ENCODE results near the gene EBPL. TPM values are rescaled to one million over a fixed set of nuclear protein-coding genes. Genes with fewer than 3 reads are reported as not detected.

The EBPL gene
- total RNA-seq, 4 donors from 2014 or later: 47.0 to 99.4 (median 79.7) TPM

DNA sequence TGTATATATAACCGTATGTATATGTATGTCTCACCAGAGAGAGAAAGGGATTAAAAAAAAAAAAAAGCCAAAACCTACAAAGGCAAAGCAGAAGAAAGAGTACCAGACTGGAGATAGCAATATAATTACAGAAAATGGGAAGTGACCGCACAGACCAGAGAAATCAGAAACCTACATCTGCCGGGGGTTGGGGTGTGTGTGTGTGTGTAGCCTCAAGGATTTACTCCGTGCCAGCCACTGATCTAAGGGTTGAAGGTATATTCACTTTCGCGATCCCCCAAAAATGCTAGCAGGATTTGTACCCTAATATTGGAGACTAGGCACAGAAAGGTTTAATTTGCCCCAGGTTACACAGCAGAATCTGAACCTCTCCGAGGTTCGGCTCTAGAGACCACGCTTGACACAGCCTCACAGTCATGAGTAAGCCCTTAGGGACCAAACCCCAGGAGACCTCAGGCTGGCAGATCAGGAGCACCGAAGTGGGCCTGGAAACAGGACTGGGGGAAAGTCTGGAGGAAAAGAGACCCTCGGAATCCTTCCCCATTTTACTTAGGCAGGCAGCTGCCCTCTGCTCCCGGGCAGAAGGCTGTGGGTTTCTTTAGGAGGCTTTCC is 48.1 kb downstream of the EBPL start:
- Histone ChIP-seq H3K4me3 (no peak overlapping the region), H3K27me3 (no peaks in the 10 kb centered on the region), H3K9me3 (no peaks in the 10 kb centered on the region), H3K27ac (no peak overlapping the region), H3K36me3 (no peaks in the 10 kb centered on the region), H3K4me1 (no peaks in the 10 kb centered on the region)
- DNase-seq: no peak
- intact Hi-C loops (cut with DNase I; ENCODE audit: low total_unique reads): no loop called here
- no peak for TF ChIP-seq POLR2A (IDR thresholded peaks at IDR 0.05)
- TF ChIP-seq, protein P1, sequence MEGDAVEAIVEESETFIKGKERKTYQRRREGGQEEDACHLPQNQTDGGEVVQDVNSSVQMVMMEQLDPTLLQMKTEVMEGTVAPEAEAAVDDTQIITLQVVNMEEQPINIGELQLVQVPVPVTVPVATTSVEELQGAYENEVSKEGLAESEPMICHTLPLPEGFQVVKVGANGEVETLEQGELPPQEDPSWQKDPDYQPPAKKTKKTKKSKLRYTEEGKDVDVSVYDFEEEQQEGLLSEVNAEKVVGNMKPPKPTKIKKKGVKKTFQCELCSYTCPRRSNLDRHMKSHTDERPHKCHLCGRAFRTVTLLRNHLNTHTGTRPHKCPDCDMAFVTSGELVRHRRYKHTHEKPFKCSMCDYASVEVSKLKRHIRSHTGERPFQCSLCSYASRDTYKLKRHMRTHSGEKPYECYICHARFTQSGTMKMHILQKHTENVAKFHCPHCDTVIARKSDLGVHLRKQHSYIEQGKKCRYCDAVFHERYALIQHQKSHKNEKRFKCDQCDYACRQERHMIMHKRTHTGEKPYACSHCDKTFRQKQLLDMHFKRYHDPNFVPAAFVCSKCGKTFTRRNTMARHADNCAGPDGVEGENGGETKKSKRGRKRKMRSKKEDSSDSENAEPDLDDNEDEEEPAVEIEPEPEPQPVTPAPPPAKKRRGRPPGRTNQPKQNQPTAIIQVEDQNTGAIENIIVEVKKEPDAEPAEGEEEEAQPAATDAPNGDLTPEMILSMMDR (IDR thresholded peaks at IDR 0.05): no peak

DNA sequence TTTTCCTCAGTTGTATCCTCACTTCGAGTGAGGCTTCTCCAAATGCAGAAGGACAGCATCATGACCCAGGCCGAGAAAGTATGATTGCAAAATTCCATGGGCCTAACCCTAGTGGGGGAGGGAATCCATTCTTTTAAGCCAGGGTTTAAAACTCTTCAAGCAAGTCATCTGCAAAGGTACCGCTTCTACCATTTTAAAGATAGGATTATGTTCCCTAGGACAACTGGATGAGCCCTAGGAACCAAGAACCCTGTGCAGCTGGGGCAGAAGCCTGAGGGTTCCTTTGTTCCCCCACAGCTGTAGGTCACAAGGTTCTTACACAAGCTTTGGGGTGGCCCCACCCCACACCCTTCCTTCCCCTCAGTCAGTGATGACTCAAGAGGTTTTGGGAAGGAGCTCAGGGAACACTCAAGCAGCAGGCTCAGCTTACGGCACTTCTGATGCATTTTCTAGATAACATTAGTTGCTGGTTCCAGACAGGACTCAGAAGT is 49.4 kb downstream of the EBPL start:
- Histone ChIP-seq H3K36me3 (no peaks in the 10 kb centered on the region), H3K27me3 (no peaks in the 10 kb centered on the region), H3K9me3 (no peaks in the 10 kb centered on the region), H3K27ac (no peak overlapping the region), H3K4me3 (no peak overlapping the region), H3K4me1 (no peaks in the 10 kb centered on the region)
- intact Hi-C loops (cut with DNase I; ENCODE audit: low total_unique reads): no loop called here
- no peak for TF ChIP-seq POLR2A (IDR thresholded peaks at IDR 0.05)
- TF ChIP-seq, protein P1 (IDR thresholded peaks at IDR 0.05): no peak
- DNase-seq: no peak

DNA sequence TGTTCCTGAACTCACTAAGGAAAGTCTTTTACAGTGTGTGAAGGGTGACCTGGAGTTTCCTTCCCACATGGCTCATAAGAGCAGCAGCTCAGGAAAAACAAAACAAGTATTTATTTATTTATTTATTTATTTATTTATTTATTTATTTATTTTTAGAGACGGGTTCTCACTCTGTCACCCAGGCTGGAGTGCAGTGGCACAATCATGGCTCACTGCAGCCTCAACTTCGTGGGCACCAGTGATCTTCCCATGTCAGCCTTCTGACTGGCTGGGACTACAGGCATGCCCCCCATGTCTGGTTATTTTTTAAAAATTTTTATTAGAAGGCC is 52.6 kb downstream of the EBPL start:
- Histone ChIP-seq H3K27ac (no peak overlapping the region), H3K36me3 (no peaks in the 10 kb centered on the region), H3K27me3 (no peaks in the 10 kb centered on the region), H3K4me3 (no peak overlapping the region), H3K9me3 (no peaks in the 10 kb centered on the region), H3K4me1 (no peaks in the 10 kb centered on the region)
- TF ChIP-seq, protein P1 (IDR thresholded peaks at IDR 0.05): no peak
- TF ChIP-seq POLR2A (IDR thresholded peaks at IDR 0.05): no peak
- intact Hi-C loops (cut with DNase I; ENCODE audit: low total_unique reads): no loop called here
- DNase-seq: no peak

GRCh38 chr13:49638030-49638743 is 53.1 kb downstream of the EBPL start:
- H3K36me3 ChIP-seq: no peaks in the 10 kb centered on the region
- no peak for TF ChIP-seq POLR2A (IDR thresholded peaks at IDR 0.05)
- TF ChIP-seq, protein P1 (IDR thresholded peaks at IDR 0.05): no peak
- no peaks in the 10 kb centered on the region for H3K27me3 ChIP-seq
- H3K27ac ChIP-seq: no peak overlapping the region
- H3K4me3 ChIP-seq: no peak overlapping the region
- no peaks in the 10 kb centered on the region for H3K4me1 ChIP-seq
- intact Hi-C loops (cut with DNase I; ENCODE audit: low total_unique reads): no loop called here
- no peak for DNase-seq
- H3K9me3 ChIP-seq: no peaks in the 10 kb centered on the region

- H3K27ac ChIP-seq: no peak overlapping the region
- no peaks in the 10 kb centered on the region for H3K9me3 ChIP-seq
- TF ChIP-seq, protein P1 (IDR thresholded peaks at IDR 0.05): no peak
- TF ChIP-seq POLR2A (IDR thresholded peaks at IDR 0.05): no peak
- H3K27me3 ChIP-seq: no peaks in the 10 kb centered on the region
- intact Hi-C loops (cut with DNase I; ENCODE audit: low total_unique reads): no loop called here
- no peaks in the 10 kb centered on the region for H3K36me3 ChIP-seq
- H3K4me3 ChIP-seq: no peak overlapping the region
- no peak for DNase-seq
- H3K4me1 ChIP-seq: no peaks in the 10 kb centered on the region
Measured at GRCh38 chr13:49636705-49637104, 54.6 kb downstream of the EBPL start.
